ENCODE measurements around the gene GCK.

DNA sequence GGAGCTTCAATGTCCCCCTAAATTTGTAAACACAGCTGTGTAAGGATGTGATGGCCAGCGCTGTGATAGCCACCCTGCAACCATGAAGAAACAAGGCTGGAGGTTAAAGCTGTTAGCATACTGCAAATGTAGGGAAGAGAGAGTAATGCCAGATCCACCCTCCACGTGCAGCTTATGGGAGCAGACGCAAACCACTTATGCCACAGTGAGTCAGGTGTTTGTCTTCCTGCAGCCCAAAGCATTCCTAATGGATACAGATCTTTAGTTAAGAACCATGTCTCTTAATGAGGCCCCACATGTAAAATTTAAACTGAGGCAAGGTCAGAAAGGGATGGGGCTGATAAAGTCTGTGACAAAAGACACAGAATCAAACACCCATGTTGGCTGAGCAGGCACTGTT lies 34.5 kb downstream of the GCK start:
- TF ChIP-seq, protein P1, sequence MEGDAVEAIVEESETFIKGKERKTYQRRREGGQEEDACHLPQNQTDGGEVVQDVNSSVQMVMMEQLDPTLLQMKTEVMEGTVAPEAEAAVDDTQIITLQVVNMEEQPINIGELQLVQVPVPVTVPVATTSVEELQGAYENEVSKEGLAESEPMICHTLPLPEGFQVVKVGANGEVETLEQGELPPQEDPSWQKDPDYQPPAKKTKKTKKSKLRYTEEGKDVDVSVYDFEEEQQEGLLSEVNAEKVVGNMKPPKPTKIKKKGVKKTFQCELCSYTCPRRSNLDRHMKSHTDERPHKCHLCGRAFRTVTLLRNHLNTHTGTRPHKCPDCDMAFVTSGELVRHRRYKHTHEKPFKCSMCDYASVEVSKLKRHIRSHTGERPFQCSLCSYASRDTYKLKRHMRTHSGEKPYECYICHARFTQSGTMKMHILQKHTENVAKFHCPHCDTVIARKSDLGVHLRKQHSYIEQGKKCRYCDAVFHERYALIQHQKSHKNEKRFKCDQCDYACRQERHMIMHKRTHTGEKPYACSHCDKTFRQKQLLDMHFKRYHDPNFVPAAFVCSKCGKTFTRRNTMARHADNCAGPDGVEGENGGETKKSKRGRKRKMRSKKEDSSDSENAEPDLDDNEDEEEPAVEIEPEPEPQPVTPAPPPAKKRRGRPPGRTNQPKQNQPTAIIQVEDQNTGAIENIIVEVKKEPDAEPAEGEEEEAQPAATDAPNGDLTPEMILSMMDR (IDR thresholded peaks at IDR 0.05) = no peak
- TF ChIP-seq POLR2A (IDR thresholded peaks at IDR 0.05) = no peak
- TF ChIP-seq POLR2AphosphoS5 (IDR thresholded peaks at IDR 0.05) = no peak

All from breast epithelium (tissue), 3 donors.